Measurements from ENCODE around the gene HEG1.

- TF ChIP-seq, protein P1, sequence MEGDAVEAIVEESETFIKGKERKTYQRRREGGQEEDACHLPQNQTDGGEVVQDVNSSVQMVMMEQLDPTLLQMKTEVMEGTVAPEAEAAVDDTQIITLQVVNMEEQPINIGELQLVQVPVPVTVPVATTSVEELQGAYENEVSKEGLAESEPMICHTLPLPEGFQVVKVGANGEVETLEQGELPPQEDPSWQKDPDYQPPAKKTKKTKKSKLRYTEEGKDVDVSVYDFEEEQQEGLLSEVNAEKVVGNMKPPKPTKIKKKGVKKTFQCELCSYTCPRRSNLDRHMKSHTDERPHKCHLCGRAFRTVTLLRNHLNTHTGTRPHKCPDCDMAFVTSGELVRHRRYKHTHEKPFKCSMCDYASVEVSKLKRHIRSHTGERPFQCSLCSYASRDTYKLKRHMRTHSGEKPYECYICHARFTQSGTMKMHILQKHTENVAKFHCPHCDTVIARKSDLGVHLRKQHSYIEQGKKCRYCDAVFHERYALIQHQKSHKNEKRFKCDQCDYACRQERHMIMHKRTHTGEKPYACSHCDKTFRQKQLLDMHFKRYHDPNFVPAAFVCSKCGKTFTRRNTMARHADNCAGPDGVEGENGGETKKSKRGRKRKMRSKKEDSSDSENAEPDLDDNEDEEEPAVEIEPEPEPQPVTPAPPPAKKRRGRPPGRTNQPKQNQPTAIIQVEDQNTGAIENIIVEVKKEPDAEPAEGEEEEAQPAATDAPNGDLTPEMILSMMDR (IDR thresholded peaks at IDR 0.05): no peak
- no peak for TF ChIP-seq POLR2A (IDR thresholded peaks at IDR 0.05)
Measured at GRCh38 chr3:125043599-125044151, 12.1 kb downstream of the HEG1 start.
